Cardiac muscle cell (in vitro differentiated cells and primary cell): Measurements from ENCODE around the gene TBC1D8B. TPM values are rescaled to one million over a fixed set of nuclear protein-coding genes. Genes with fewer than 3 reads are reported as not detected.

Experiments
- DNase-seq, 2 donors: peaks; one replicate each; pipeline versions ENCODE4 v3.0.0 to v3.0.0-alpha.2; 2010 to 2017; ENCODE audit warnings: low read depth in 1 of 2, low spot score in 1 of 2
- H3K27ac ChIP-seq: fragments of 200-600 bp; sonication (generic); 2 replicates; pipeline ENCODE4 v1.5.1; 2016
- H3K27me3 ChIP-seq: fragments of 200-600 bp; sonication (generic); 2 replicates; pipeline ENCODE4 v1.6.0; 2016; ENCODE audit warnings: control low read depth
- H3K36me3 ChIP-seq: fragments of 200-600 bp; sonication (generic); 2 replicates; pipeline ENCODE4 v1.5.1; 2016; ENCODE audit warnings: control low read depth
- H3K4me1 ChIP-seq: fragments of 200-600 bp; sonication (generic); 2 replicates; pipeline ENCODE4 v1.8.1; 2017; ENCODE audit warnings: low read depth, mild to moderate bottlenecking, mixed run types
- H3K4me3 ChIP-seq: fragments of 200-600 bp; sonication (generic); 2 replicates; pipeline ENCODE4 v1.5.1; 2016; ENCODE audit warnings: mild to moderate bottlenecking
- H3K9me3 ChIP-seq: fragments of 200-600 bp; sonication (generic); 2 replicates; pipeline ENCODE4 v1.5.1; 2017; ENCODE audit warnings: low read depth, mild to moderate bottlenecking, control low read depth
- CTCF ChIP-seq: IDR thresholded peaks from 2 replicates; pipeline ENCODE4 v1.5.1; 2012; ENCODE audit warnings: low read depth, mild to moderate bottlenecking, low read length
- polyA plus RNA-seq: library from polyadenylated mRNA; unstranded; fragments of >200 nt; fragmentation: Nextera tagmentation; extraction: Ambion mirVana; gene quantifications from 2 replicates; pipeline ENCODE4 v1.2.1, GENCODE V29; 2016
- total RNA-seq: library from RNA; depleted of rRNA; stranded (reverse); fragments of >200 nt; gene quantifications from 2 replicates; pipeline ENCODE4 v1.2.3, GENCODE V29; 2016

TBC1D8B gene
- total and polyA plus RNA-seq, 2 experiments from 2014 or later: 1.7 to 5.2 TPM

GRCh38 chrX:106899841-106900240 lies 97.4 kb downstream of the TBC1D8B start:
- Histone ChIP-seq H3K4me1 (peaks cover 11% of the 10 kb centered on the region), H3K4me3 (no peak overlapping the region), H3K27ac (no peak overlapping the region), H3K9me3 (no peaks in the 10 kb centered on the region), H3K27me3 (no peaks in the 10 kb centered on the region), H3K36me3 (no peaks in the 10 kb centered on the region)
- no peak for DNase-seq
- TF ChIP-seq CTCF: no peak

- no peak overlapping the region for H3K27ac ChIP-seq
- no peaks in the 10 kb centered on the region for H3K27me3 ChIP-seq
- H3K36me3 ChIP-seq: no peaks in the 10 kb centered on the region
- H3K4me3 ChIP-seq: no peak overlapping the region
- peaks cover 14% of the 10 kb centered on the region for H3K4me1 ChIP-seq
- TF ChIP-seq CTCF: no peak
- DNase-seq: no peak
- H3K9me3 ChIP-seq: no peaks in the 10 kb centered on the region
Observed at GRCh38 chrX:106901341-106901740, 98.9 kb downstream of the TBC1D8B start.

- no peak for TF ChIP-seq CTCF
- no peak for DNase-seq
- H3K9me3 ChIP-seq: no peaks in the 10 kb centered on the region
- peaks cover 19% of the 10 kb centered on the region for H3K4me1 ChIP-seq
- H3K27me3 ChIP-seq: no peaks in the 10 kb centered on the region
- no peak overlapping the region for H3K4me3 ChIP-seq
- no peaks in the 10 kb centered on the region for H3K36me3 ChIP-seq
- H3K27ac ChIP-seq: no peak overlapping the region
Observed at GRCh38 chrX:106901781-106902219, 99.3 kb downstream of the TBC1D8B start.

GRCh38 chrX:106902684-106903083 lies 100.2 kb downstream of the TBC1D8B start:
- Histone ChIP-seq H3K9me3 (no peaks in the 10 kb centered on the region), H3K4me1 (peaks cover 19% of the 10 kb centered on the region), H3K27ac (no peak overlapping the region), H3K4me3 (no peak overlapping the region), H3K27me3 (no peaks in the 10 kb centered on the region), H3K36me3 (no peaks in the 10 kb centered on the region)
- DNase-seq: no peak
- TF ChIP-seq CTCF: no peak

GRCh38 chrX:106903291-106903824 lies 100.9 kb downstream of the TBC1D8B start, which contains the start of gene RIPPLY1:
Gene RIPPLY1 (minus strand): TSS chrX:106903341. CDS start chrX:106903287, 54 bp downstream.
- H3K4me3 ChIP-seq: no peak within 1 kb of the TSS
- H3K27ac ChIP-seq: peak within 1 kb of the TSS; percentile 26
- DNase-seq: no peak
- H3K27me3 ChIP-seq: no peaks in the 10 kb centered on the region
- H3K36me3 ChIP-seq: no peaks in the 10 kb centered on the region
- peaks cover 19% of the 10 kb centered on the region for H3K4me1 ChIP-seq
- H3K9me3 ChIP-seq: no peaks in the 10 kb centered on the region
- TF ChIP-seq CTCF: no peak
